GM12801 (cell line): ENCODE results near the gene PDIA3.

ENCODE experiments used
- CTCF ChIP-seq: IDR thresholded peaks from one replicate; pipeline ENCODE4 v1.5.1; 2011; ENCODE audit warnings: control low read depth; ENCODE audit not compliant: insufficient read length; ENCODE audit errors: extremely low read depth

PDIA3 gene

GRCh38 chr15:43751885-43752284 is 5.6 kb downstream of the PDIA3 start:
- TF ChIP-seq CTCF: no peak

GRCh38 chr15:43762824-43763223 is 16.6 kb downstream of the PDIA3 start:
- TF ChIP-seq CTCF: no peak

GRCh38 chr15:43763819-43764446 is 17.7 kb downstream of the PDIA3 start:
- no peak for TF ChIP-seq CTCF

- no peak for TF ChIP-seq CTCF
These were observed 23.5 kb downstream of the PDIA3 start for GRCh38 chr15:43769584-43770228.

GRCh38 chr15:43771816-43772215 is 25.6 kb downstream of the PDIA3 start:
- no peak for TF ChIP-seq CTCF

GRCh38 chr15:43772624-43773023 is 26.4 kb downstream of the PDIA3 start:
- no peak for TF ChIP-seq CTCF

- no peak for TF ChIP-seq CTCF
These were observed 27.8 kb downstream of the PDIA3 start for GRCh38 chr15:43774062-43774461.
